HG03575 (cell line): Measurements from ENCODE around the gene ATP2B2.

Experiments
- ATAC-seq: cut with Tn5 transposase; IDR thresholded peaks from one replicate; pipeline ENCODE4 v1.9.1; 2021; ENCODE audit not compliant: unreplicated experiment, insufficient number of reproducible peaks, low FRiP score; ENCODE audit errors: extremely low read depth

ATP2B2 gene

GRCh38 chr3:10334459-10334858, 170.9 kb downstream of the ATP2B2 start:
- ATAC-seq: no peak

- no peak for ATAC-seq
Observed at GRCh38 chr3:10334042-10334441, 171.3 kb downstream of the ATP2B2 start.

GRCh38 chr3:10333349-10333650, 172.1 kb downstream of the ATP2B2 start:
- ATAC-seq: no peak

- no peak for ATAC-seq
Observed at GRCh38 chr3:10332481-10333348, 172.7 kb downstream of the ATP2B2 start.

GRCh38 chr3:10331320-10331719, 174.1 kb downstream of the ATP2B2 start:
- no peak for ATAC-seq

- no peak for ATAC-seq
Observed at GRCh38 chr3:10330319-10330718, 175.1 kb downstream of the ATP2B2 start.

- ATAC-seq: no peak
Observed at GRCh38 chr3:10329495-10330015, 175.8 kb downstream of the ATP2B2 start.

GRCh38 chr3:10328460-10329071, 176.8 kb downstream of the ATP2B2 start:
- no peak for ATAC-seq

- no peak for ATAC-seq
Observed at GRCh38 chr3:10327592-10327991, 177.8 kb downstream of the ATP2B2 start.

GRCh38 chr3:10322352-10322710, 183.1 kb downstream of the ATP2B2 start:
- ATAC-seq: no peak

GRCh38 chr3:10321630-10322351, 183.6 kb downstream of the ATP2B2 start:
- ATAC-seq: no peak

- ATAC-seq: no peak
Observed at GRCh38 chr3:10320320-10320677, 185.1 kb downstream of the ATP2B2 start.

GRCh38 chr3:10319804-10320203, 185.6 kb downstream of the ATP2B2 start:
- ATAC-seq: no peak

GRCh38 chr3:10319251-10319650, 186.1 kb downstream of the ATP2B2 start:
- ATAC-seq: no peak

GRCh38 chr3:10317961-10318350, 187.4 kb downstream of the ATP2B2 start:
- ATAC-seq: no peak

- no peak for ATAC-seq
Observed at GRCh38 chr3:10317311-10317960, 187.9 kb downstream of the ATP2B2 start.

- ATAC-seq: no peak
Observed at GRCh38 chr3:10315771-10316344, 189.5 kb downstream of the ATP2B2 start.

GRCh38 chr3:10315101-10315500, 190.3 kb downstream of the ATP2B2 start:
- no peak for ATAC-seq

- no peak for ATAC-seq
Observed at GRCh38 chr3:10312861-10313260, 192.5 kb downstream of the ATP2B2 start.
